Esophagus muscularis mucosa (tissue), 4 donors: ENCODE data around the gene PRPH2. TPM values are rescaled to one million over a fixed set of nuclear protein-coding genes. Genes with fewer than 3 reads are reported as not detected.

Experiments
- DNase-seq: peaks from one replicate; pipeline ENCODE4 v3.0.0-alpha.2; 2017; ENCODE audit errors: extremely low spot score
- H3K27ac ChIP-seq, 4 donors: fragments of 200-600 bp; sonication (generic); replicated peaks in 1 of 4; 1 replicate in 3 of 4; 2 replicates in 1 of 4; pipeline ENCODE4 v1.5.1; 2016 to 2019; ENCODE audit warnings: mild to moderate bottlenecking in 1 of 4
- H3K27me3 ChIP-seq, 4 donors: fragments of 200-600 bp; sonication (generic); one replicate each; pipeline versions ENCODE4 v1.5.1 to v1.6.0; 2016 to 2019
- H3K36me3 ChIP-seq, 4 donors: fragments of 200-600 bp; sonication (generic); one replicate each; pipeline ENCODE4 v1.5.1; 2016 to 2019
- H3K4me1 ChIP-seq, 4 donors: fragments of 200-600 bp; sonication (generic); one replicate each; pipeline ENCODE4 v1.5.1; 2016 to 2019
- H3K4me3 ChIP-seq, 4 donors: fragments of 200-600 bp; sonication (generic); 1 replicate in 2 of 4; 2 replicates in 2 of 4; pipeline ENCODE4 v1.5.1; 2016 to 2019; ENCODE audit warnings: mild to moderate bottlenecking in 4 of 4, moderate library complexity in 1 of 4
- H3K9me3 ChIP-seq, 4 donors: fragments of 200-600 bp; sonication (generic); 1 replicate in 3 of 4; 2 replicates in 1 of 4; pipeline ENCODE4 v1.5.1; 2016 to 2019
- CTCF ChIP-seq, 3 experiments: fragments of 200-600 bp in 2 of 3; fragments of 450-650 bp in 1 of 3; sonication (generic) in 2 of 3; IDR thresholded peaks; one replicate each; pipeline ENCODE4 v1.5.1; 2017 to 2019; ENCODE audit warnings: antibody characterized with exemption in 3 of 3, mild to moderate bottlenecking in 2 of 3, moderate library complexity in 1 of 3
- EP300 ChIP-seq: sonication (generic); formaldehyde crosslinking; IDR thresholded peaks from one replicate; pipeline ENCODE4 v1.6.1; 2017; ENCODE audit warnings: antibody characterized with exemption
- POLR2A ChIP-seq: fragments of 450-650 bp; IDR thresholded peaks from one replicate; pipeline ENCODE4 v1.6.1; 2017; ENCODE audit warnings: antibody characterized with exemption, moderate library complexity, mild to moderate bottlenecking, low read depth
- POLR2AphosphoS5 ChIP-seq, 2 donors: sonication (generic); formaldehyde crosslinking; IDR thresholded peaks; one replicate each; pipeline ENCODE4 v1.6.1; 2017; ENCODE audit warnings: antibody characterized with exemption in 2 of 2
- WGBS: methylation state at CpG from one replicate; pipeline ENCODE4 v1.1.5; 2018; 5-methylcytosine and 5-hydroxymethylcytosine counted together
- intact Hi-C: fragments of 100-400 bp; cut with DNase I; formaldehyde crosslinking; loops from one replicate; pipeline ENCODE4 v1.15.1; 2023
- total RNA-seq, 4 donors: library from RNA; depleted of rRNA; stranded (reverse); fragments of >200 nt; gene quantifications; one replicate each; pipeline versions ENCODE4 v1.1.0 to v1.2.1, GENCODE V29; 2016

PRPH2 gene
- total RNA-seq, 4 donors from 2014 or later = 0.42 to 2.0 (median 0.90) TPM

GRCh38 chr6:42766163-42766670, 43.8 kb upstream of the PRPH2 start:
- Histone ChIP-seq H3K9me3 (no peaks in the 10 kb centered on the region), H3K27ac (no peak overlapping the region), H3K4me3 (no peak overlapping the region), H3K27me3 (no peaks in the 10 kb centered on the region), H3K36me3 (peaks cover 0 to under 1% (median 0%) of the 10 kb centered on the region in 4 donors), H3K4me1 (peaks cover 0 to 7% (median 4%) of the 10 kb centered on the region in 4 donors)
- 99% methylated on average over 5 of the region's 5 CpGs for WGBS
- TF ChIP-seq POLR2A (no peak), POLR2AphosphoS5 (IDR thresholded peaks at IDR 0.05) (no peak), CTCF (IDR thresholded peaks at IDR 0.05) (no peak), EP300 (no peak)
- DNase-seq = no peak
- intact Hi-C loops = no loop called here

DNA sequence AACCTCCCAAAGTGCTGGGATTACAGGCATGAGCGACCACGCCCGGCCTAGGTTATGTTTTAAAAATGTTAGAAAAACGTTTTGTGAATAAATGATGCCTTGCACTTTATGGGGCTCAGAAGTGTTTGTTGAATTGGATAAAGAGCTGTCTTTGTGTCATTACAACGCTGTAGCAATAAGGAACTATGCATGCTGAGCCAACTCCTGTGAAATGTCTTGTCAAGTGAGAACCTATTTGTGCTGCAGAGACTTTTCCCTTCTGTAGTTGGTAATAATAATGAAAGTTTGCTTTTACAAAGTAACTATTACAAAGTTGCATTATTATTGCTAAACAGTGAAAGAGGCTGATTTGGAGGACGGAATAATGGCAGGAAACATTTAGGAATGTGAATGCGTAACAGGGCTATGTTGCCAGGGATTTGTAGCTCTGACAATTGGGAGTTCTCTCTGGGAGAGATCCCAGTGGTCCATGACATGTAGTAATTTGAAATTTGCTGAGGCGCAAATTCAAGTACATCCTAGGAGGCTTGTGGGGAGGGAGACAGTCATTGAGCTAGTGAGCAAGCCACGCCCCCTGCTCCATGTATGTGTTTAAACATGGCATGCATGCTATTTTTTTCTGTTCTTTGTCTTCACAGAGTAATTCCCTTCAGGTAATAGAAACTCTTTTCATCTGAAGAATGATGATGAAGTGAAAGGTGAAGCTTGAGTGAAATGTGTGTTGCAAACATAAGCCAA, 42.7 kb upstream of the PRPH2 start:
- H3K4me3 ChIP-seq = no peak overlapping the region
- peaks cover 0 to 11% (median 2%) of the 10 kb centered on the region in 4 donors for H3K36me3 ChIP-seq
- TF ChIP-seq EP300 (no peak), CTCF (IDR thresholded peaks at IDR 0.05) (no peak), POLR2AphosphoS5 (IDR thresholded peaks at IDR 0.05) (no peak), POLR2A (no peak)
- DNase-seq = no peak
- H3K9me3 ChIP-seq = no peaks in the 10 kb centered on the region
- no peaks in the 10 kb centered on the region for H3K27me3 ChIP-seq
- 83% methylated on average over 9 of the region's 9 CpGs for WGBS
- H3K4me1 ChIP-seq = no peaks in the 10 kb centered on the region
- H3K27ac ChIP-seq = no peak overlapping the region
- intact Hi-C loops = no loop called here

DNA sequence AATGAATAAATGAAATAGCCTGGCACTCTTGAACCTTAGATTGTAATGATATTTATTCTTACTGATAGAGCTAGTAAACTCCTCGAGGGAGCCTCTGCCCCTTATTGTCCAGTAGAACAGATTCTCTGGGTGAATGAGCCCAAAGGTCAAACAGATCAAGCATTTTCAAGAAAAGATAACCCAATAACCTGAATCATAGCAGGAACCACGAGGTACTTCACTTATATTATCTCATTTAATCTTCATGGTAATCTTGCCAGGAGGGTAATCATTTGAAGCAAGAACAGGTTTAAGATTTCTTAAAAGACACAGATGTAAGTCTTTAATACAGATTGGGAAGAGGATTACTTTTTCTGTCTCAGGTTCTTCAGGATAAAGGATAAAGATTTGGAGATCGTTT, 40.6 kb upstream of the PRPH2 start:
- WGBS = 94% methylated on average over 3 of the region's 3 CpGs
- H3K4me3 ChIP-seq = no peak overlapping the region

DNA sequence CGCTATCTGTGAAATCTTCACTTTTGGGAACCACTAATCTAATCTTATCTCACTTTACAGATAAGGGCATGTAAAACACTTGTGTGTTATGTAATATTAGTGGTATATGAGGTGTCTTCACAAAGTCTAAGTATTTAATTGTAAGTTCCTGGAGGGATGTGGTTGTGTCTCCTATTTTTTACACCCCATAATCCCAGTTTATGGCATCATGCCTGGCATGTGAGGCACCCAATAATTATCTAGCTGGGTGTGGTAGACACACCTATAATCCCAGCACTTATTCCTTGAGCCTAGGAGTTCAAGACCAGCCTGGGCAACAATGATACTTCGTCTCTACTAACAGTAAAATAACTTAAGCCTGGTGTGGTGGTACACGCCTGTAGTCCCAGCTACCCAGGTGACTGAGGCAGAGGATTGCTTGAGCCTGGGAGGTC, 40.0 kb upstream of the PRPH2 start:
- Histone ChIP-seq H3K27me3 (no peaks in the 10 kb centered on the region), H3K4me3 (no peak overlapping the region), H3K4me1 (no peaks in the 10 kb centered on the region), H3K36me3 (peaks cover 0 to 31% (median 15%) of the 10 kb centered on the region in 4 donors), H3K27ac (no peak overlapping the region), H3K9me3 (no peaks in the 10 kb centered on the region)
- over 99% methylated on average over 3 of the region's 3 CpGs for WGBS
- TF ChIP-seq POLR2A (no peak), CTCF (IDR thresholded peaks at IDR 0.05) (no peak), POLR2AphosphoS5 (IDR thresholded peaks at IDR 0.05) (no peak), EP300 (no peak)
- intact Hi-C loops = no loop called here
- DNase-seq = no peak

More for the DNA sequence above, 40.6 kb upstream of the PRPH2 start:
- H3K9me3 ChIP-seq = no peaks in the 10 kb centered on the region
- H3K27ac ChIP-seq = no peak overlapping the region
- no peak for DNase-seq
- H3K27me3 ChIP-seq = no peaks in the 10 kb centered on the region
- TF ChIP-seq EP300 (no peak), POLR2AphosphoS5 (IDR thresholded peaks at IDR 0.05) (no peak), CTCF (IDR thresholded peaks at IDR 0.05) (no peak), POLR2A (no peak)
- intact Hi-C loops = no loop called here
- peaks cover 0 to 26% (median 14%) of the 10 kb centered on the region in 4 donors for H3K36me3 ChIP-seq
- no peaks in the 10 kb centered on the region for H3K4me1 ChIP-seq
